HUES6 (cell line): Measurements from ENCODE around the gene ZBED1.
"Not testable (repeated sequence)": the region's sequence is repeated elsewhere in the genome, so short reads cannot be mapped to it uniquely, and the experiment has no call there.

Experiments used
- H3K27ac ChIP-seq: 2 replicates; pipeline ENCODE4 v1.7.0; 2013; ENCODE audit warnings: low read depth, mild to moderate bottlenecking, low read length, inconsistent platforms
- H3K27me3 ChIP-seq: 2 replicates; pipeline ENCODE4 v1.6.1; 2013; ENCODE audit warnings: low read length; ENCODE audit not compliant: control insufficient read depth, insufficient read depth
- H3K36me3 ChIP-seq: 2 replicates; pipeline ENCODE4 v1.6.1; 2013; ENCODE audit warnings: low read length; ENCODE audit not compliant: control insufficient read depth, insufficient read depth
- H3K4me1 ChIP-seq: 2 replicates; pipeline ENCODE4 v1.6.1; 2013; ENCODE audit warnings: low read length; ENCODE audit not compliant: control insufficient read depth, insufficient read depth
- H3K4me3 ChIP-seq: 2 replicates; pipeline ENCODE4 v1.5.1; 2013; ENCODE audit warnings: low read depth, low read length
- H3K9ac ChIP-seq: one replicate; pipeline ENCODE4 v1.6.1; 2013; ENCODE audit warnings: mild to moderate bottlenecking, low read length
- H3K9me3 ChIP-seq: 2 replicates; pipeline ENCODE4 v1.6.1; 2013; ENCODE audit warnings: low read depth, low read length; ENCODE audit not compliant: control insufficient read depth, insufficient read depth

ZBED1 gene

DNA sequence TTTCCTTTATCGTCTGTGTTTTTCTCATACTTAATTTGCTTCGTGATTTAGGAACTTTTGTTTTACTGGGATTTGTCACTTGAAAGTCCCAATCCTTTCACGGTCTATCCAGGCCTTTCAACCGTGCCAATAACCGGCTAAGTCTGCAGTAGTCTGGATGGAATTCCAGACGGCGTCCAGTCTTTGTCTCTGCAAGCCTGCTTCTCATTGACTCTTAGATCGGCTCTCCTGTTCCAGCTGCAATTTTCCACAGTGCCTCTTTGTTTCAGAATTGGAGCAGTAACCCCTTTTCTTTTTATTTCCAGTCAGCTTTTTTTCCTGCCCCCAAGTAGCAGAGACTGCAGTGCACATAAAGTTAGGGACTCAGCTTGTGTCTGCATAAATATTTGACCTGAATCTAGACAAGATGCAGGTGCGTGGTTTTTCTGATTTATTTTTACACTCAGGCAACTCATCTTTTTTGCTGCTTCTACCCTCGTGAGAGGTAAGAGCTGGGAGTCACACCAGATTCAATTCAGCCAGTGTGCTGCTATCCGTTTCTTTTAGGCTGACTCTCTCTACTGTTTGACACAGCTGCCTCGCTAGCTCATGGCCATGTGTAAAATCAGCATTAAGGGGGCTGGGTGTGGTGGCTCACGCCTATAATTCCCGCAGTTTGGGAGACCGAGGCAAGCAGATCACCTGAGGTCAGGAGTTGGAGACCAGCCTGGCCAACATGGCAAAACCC lies 37.4 kb upstream of the ZBED1 start:
- Histone ChIP-seq H3K27ac (no peak overlapping the region), H3K9me3 (no peaks in the 10 kb centered on the region), H3K27me3 (no peaks in the 10 kb centered on the region), H3K4me1 (no peaks in the 10 kb centered on the region), H3K36me3 (no peaks in the 10 kb centered on the region), H3K9ac (no peak overlapping the region), H3K4me3 (no peak overlapping the region)

DNA sequence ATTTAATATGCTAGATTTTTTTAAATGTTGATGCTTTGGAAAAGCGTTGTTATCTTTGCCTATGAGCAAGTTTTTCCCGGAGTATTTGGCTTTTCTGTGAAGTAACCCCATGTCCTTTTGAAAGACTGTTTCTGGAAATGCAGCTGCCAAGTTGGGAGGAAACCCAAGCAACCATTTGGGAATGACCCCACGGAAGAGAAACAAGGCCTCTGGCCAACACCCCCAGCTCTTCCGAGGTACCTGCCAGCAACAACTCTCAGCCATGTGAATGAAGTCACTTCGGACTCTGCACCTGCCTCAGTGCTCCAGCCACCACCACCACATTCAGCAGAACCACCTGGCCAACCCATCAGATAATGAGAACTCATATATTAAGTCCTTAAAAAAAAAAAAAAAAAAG lies 36.2 kb upstream of the ZBED1 start:
- Histone ChIP-seq H3K27me3 (no peaks in the 10 kb centered on the region), H3K9ac (no peak overlapping the region), H3K4me1 (no peaks in the 10 kb centered on the region), H3K9me3 (no peaks in the 10 kb centered on the region), H3K27ac (no peak overlapping the region), H3K36me3 (no peaks in the 10 kb centered on the region), H3K4me3 (no peak overlapping the region)

DNA sequence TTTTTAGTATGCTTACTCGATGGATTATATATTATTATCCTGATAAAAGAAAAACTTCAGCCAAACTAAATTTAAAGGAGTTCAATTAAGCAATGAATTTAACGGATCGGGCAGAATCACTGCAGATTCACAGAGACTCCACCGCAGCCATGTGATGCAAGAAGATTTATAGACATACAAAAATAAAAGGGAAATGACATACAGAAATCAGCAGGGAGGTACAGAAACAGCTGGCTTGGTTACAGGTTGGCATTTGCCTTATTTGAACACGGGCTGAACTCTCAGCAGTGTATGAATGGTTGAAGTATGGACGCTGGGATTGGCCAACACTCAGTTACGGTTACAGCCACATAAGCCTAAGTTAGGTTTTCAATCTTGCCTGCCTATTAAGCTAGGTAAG lies 35.4 kb upstream of the ZBED1 start:
- Histone ChIP-seq H3K27ac (no peak overlapping the region), H3K4me1 (no peaks in the 10 kb centered on the region), H3K9ac (no peak overlapping the region), H3K27me3 (no peaks in the 10 kb centered on the region), H3K36me3 (no peaks in the 10 kb centered on the region), H3K4me3 (no peak overlapping the region), H3K9me3 (no peaks in the 10 kb centered on the region)

DNA sequence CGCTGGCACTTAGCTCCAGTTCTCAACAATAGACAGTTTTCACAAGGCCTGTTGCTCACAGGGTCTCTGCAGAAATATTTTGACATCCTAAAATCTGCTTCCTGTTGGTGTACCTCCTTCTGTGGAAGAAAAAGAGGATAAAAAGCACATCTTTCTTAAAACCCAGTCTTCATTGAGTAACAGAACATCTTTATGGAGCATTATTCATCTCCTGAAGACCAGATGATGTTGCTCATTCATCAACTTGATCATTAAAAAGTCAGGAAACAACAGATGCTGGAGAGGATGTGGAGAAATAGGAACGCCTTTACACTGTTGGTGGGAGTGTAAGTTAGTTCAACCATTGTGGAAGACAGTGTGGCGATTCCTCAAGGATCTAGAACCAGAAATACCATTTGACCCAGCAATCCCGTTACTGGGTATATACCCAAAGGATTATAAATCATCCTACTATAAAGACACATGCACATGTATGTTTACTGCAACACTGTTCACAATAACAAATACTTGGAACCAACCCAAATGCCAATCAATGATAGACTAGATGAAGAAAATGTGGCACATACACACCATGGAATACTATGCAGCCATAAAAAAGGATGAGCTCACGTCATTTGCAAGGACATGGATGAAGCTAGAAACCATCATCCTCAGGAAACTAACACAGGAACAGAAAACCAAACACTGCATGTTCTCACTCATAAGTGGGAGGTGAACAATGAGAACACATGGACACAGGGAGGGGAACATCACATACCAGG lies 33.7 kb upstream of the ZBED1 start:
- H3K27ac ChIP-seq, H3K9me3 ChIP-seq, H3K36me3 ChIP-seq, H3K4me1 ChIP-seq, H3K9ac ChIP-seq, H3K27me3 ChIP-seq, H3K4me3 ChIP-seq: not testable (repeated sequence)

DNA sequence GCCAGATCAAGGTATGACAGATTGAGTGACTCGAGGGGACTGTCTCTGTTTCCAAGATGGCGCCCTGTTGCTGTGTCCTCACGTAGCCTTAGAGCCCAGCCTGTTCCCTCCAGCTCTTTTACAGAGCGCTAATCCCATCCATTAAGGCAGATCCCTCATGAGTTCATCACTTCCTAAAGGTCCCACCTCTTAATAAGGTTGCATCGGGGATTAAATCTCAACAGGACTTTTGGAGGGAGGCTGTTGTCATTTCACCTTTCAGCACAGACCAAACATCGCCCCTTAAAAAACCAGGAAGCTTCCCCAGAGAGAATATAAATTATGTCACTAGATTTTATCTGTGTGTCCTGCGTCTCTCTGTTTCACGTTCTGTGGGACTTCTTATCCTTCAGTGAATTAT lies 32.6 kb upstream of the ZBED1 start:
- Histone ChIP-seq H3K27me3 (no peaks in the 10 kb centered on the region), H3K4me3 (no peak overlapping the region), H3K9me3 (no peaks in the 10 kb centered on the region), H3K4me1 (no peaks in the 10 kb centered on the region), H3K9ac (no peak overlapping the region), H3K27ac (no peak overlapping the region), H3K36me3 (no peaks in the 10 kb centered on the region)

DNA sequence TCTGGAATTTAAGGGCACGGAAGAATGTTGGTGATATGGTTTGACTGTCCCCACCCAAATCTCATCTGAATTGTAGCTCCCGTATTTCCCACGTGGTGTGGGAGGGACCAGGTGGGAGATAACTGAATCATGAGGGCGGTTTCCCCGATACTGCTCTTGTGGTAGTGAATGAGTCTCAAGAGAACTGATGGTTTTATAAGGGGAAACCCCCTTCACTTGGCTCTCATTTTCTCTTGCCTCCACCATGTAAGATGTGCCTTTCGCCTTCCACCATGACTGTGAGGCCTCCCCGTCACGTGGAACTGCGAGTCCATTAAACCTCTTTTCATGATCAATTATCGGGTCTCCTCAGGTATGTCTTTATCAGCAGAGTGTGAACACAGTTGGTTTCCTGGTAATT lies 25.6 kb upstream of the ZBED1 start:
- H3K27ac ChIP-seq, result no peak overlapping the region
- no peaks in the 10 kb centered on the region for H3K36me3 ChIP-seq
- no peaks in the 10 kb centered on the region for H3K27me3 ChIP-seq
- peaks cover 2% of the 10 kb centered on the region; the same call in 1 of the 2 replicates for H3K4me1 ChIP-seq
- H3K4me3 ChIP-seq, result no peak overlapping the region
- H3K9me3 ChIP-seq, result peaks cover 7% of the 10 kb centered on the region
- H3K9ac ChIP-seq, result no peak overlapping the region

DNA sequence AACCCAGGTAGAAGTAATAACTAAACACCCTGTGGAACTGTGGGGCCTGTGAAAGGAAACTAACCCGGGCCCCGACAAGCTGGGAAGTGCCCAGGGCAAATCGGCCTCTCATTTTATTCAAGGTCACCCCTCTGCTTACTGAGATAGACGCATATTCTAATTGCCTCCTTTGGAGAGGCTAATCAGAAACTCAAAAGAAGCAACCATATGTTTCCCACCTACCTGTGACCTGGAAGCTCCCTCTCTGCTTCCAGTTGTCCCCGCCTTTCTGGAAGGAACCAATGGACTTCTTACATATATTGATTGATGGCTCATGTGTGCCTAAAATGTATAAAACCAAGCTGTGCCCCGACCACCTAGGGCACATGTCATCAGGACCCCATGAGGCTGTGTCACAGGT lies 23.1 kb upstream of the ZBED1 start:
- Histone ChIP-seq H3K9me3 (peaks cover 11% of the 10 kb centered on the region), H3K27ac (no peak overlapping the region), H3K36me3 (no peaks in the 10 kb centered on the region), H3K9ac (no peak overlapping the region), H3K4me1 (peaks cover 2% of the 10 kb centered on the region; the same call in 1 of the 2 replicates), H3K4me3 (no peak overlapping the region), H3K27me3 (no peaks in the 10 kb centered on the region)

DNA sequence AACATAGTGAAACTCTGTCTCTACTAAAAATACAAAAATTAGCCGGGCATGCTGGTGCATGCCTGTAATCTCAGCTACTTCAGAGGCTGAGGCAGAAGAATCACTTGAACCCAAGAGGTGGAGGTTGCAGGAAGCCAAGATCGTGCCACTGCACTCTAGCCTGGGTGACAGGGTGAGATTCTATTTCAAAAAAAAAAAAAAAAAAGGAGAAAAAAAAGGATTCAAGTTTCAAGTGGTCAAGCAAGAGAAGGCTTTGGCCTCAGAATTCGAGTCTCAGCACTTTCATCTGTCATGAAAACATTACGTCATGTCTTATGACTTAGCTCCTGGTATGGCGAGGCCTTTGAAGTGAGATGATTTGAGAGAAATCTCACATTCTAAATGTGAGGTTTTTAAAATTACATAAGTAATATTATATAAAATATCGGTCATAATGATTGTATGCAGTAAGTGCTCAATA lies 21.2 kb upstream of the ZBED1 start:
- Histone ChIP-seq H3K9ac (no peak overlapping the region), H3K27me3 (no peaks in the 10 kb centered on the region), H3K36me3 (no peaks in the 10 kb centered on the region), H3K4me1 (peaks cover 2% of the 10 kb centered on the region; the same call in 1 of the 2 replicates), H3K27ac (no peak overlapping the region), H3K9me3 (peaks cover 11% of the 10 kb centered on the region), H3K4me3 (no peak overlapping the region)

DNA sequence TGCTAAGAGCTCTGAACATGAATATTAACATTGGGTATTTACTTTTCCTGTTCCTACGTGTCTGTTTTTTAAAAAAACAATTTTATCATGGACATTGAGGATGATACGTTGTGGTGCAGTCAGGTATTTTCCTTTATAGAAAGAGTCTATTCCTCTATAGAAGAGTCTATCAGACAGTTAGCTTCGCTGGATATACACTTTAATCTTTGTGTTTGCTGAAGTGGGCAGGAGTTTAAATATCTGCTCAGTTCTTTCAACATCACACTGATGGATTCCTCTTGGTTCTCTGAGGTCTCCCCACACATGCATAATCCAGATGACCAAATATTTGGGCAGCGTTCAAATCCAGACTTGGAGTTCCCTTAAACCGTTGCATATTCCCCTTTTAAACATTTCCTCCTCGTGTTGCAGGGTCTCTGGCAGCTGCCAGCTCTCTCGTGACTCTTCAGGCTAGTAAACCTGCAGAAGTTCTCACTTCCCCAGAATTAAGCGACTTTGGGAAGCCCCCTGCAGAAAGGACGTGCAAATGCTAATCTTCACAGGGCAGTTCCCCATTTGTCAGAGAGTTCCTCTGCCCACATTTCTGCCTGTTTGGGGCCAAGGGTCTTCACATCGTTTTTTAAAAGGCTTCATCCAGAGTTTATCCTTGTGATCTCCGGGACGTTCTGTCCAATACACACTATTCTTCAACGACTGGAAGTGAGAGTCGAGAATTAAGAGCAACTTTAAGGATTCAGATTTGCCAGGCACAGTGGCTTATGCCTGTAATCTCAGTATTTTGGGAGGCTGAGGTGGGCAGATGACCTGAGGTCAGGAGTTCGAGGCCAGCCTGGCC lies 20.5 kb upstream of the ZBED1 start:
- Histone ChIP-seq H3K27ac (no peak overlapping the region), H3K36me3 (no peaks in the 10 kb centered on the region), H3K4me1 (peaks cover 2% of the 10 kb centered on the region; the same call in 1 of the 2 replicates), H3K27me3 (no peaks in the 10 kb centered on the region), H3K9me3 (peaks cover 6% of the 10 kb centered on the region; the same call in 1 of the 2 replicates), H3K9ac (no peak overlapping the region), H3K4me3 (no peak overlapping the region)

DNA sequence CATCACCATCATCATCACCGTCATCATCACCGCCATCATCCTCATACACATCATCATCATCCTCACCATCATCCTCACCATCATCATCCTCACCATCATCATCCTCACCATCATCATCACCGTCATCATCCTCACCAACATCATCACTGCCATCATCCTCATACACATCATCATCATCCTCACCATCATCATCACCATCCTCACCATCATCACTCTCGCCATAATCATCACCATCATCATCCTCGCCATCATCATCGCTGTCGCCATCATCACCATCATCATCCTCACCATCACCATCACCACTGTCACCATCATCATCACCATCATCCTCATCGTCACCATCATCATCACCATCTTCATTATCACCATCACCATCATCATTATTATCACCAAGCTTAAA lies 19.8 kb upstream of the ZBED1 start:
- H3K36me3 ChIP-seq, result no peaks in the 10 kb centered on the region
- 0 out of 2 replicates have a peak, but pooled peaks cover 4% of the 10 kb centered on the region for H3K9me3 ChIP-seq
- no peaks in the 10 kb centered on the region for H3K27me3 ChIP-seq
- no peak overlapping the region for H3K27ac ChIP-seq
- no peak overlapping the region for H3K9ac ChIP-seq
- no peak overlapping the region for H3K4me3 ChIP-seq
- H3K4me1 ChIP-seq, result peaks cover 2% of the 10 kb centered on the region; the same call in 1 of the 2 replicates

DNA sequence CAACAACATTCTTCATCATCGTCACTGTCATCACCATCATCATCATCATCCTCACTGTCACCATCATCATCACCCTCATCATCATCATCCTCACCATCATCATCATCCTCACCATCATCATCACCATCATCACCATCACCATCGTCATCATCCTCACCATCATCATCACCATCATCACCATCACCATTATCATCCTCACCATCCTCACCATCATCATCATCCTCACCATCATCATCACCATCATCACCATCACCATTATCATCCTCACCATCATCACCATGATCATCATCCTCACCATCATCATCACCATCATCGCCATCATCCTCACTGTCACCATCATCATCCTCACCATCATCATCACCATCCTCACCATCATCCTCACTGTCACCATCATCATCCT lies 18.9 kb upstream of the ZBED1 start:
- H3K4me1 ChIP-seq, H3K9ac ChIP-seq, H3K36me3 ChIP-seq, H3K27me3 ChIP-seq, H3K9me3 ChIP-seq, H3K27ac ChIP-seq, H3K4me3 ChIP-seq: not testable (repeated sequence)
